Astrocyte of the cerebellum (primary cell): ENCODE data around the gene TMEFF2.
A peak's percentile ranks its signal among the peaks of the same experiment; 100 is the strongest.

Source experiments
- DNase-seq: peaks from one replicate; pipeline ENCODE4 v3.0.0-alpha.2; 2011; ENCODE audit warnings: low read depth
- H3K4me3 ChIP-seq: 2 replicates; pipeline ENCODE4 v1.5.1; 2011; ENCODE audit warnings: mild to moderate bottlenecking, low read depth, low read length, moderate library complexity
- CTCF ChIP-seq: IDR thresholded peaks from 2 replicates; pipeline ENCODE4 v1.5.1; 2012; ENCODE audit warnings: low read length, low read depth, moderate library complexity, mild to moderate bottlenecking; ENCODE audit errors: missing control alignments
- in situ Hi-C: cut with HindIII; loops from 2 replicates; pipeline ENCODE4 v1.10.0; 2017; ENCODE audit warnings: low sequenced_read_pairs

Gene TMEFF2

GRCh38 chr2:192162392-192163042, 32.2 kb downstream of the TMEFF2 start:
- in situ Hi-C loops, result loop anchor here (10.0 kb wide), 1 partner anchor 348 kb away; no protein-coding TSS in a partner anchor
- peak; percentile 64 for DNase-seq
- TF ChIP-seq CTCF, result peak; percentile 89
- no peak overlapping the region for H3K4me3 ChIP-seq

- in situ Hi-C loops, result loop anchor here (10.0 kb wide), 1 partner anchor 347 kb away; no protein-coding TSS in a partner anchor
- no peak overlapping the region for H3K4me3 ChIP-seq
- no peak for TF ChIP-seq CTCF
- no peak for DNase-seq
Measured at GRCh38 chr2:192161656-192162290, 33.0 kb downstream of the TMEFF2 start.

- in situ Hi-C loops, result loop anchor here (5.0 to 10.0 kb wide), 3 partner anchors 287 to 595 kb away; no protein-coding TSS in a partner anchor
- no peak for TF ChIP-seq CTCF
- no peak overlapping the region for H3K4me3 ChIP-seq
- no peak for DNase-seq
Measured at GRCh38 chr2:192159736-192160135, 35.0 kb downstream of the TMEFF2 start.

- TF ChIP-seq CTCF, result no peak
- DNase-seq, result no peak
- in situ Hi-C loops, result loop anchor here (5.0 to 10.0 kb wide), 2 partner anchors 287 to 594 kb away; no protein-coding TSS in a partner anchor
- no peak overlapping the region for H3K4me3 ChIP-seq
Measured at GRCh38 chr2:192159208-192159607, 35.5 kb downstream of the TMEFF2 start.

GRCh38 chr2:192157776-192158175, 37.0 kb downstream of the TMEFF2 start:
- TF ChIP-seq CTCF, result no peak
- in situ Hi-C loops, result loop anchor here (5.0 to 10.0 kb wide), 2 partner anchors 285 to 593 kb away; no protein-coding TSS in a partner anchor
- DNase-seq, result no peak
- no peak overlapping the region for H3K4me3 ChIP-seq

GRCh38 chr2:192155511-192156118, 39.1 kb downstream of the TMEFF2 start:
- no peak for DNase-seq
- no peak overlapping the region for H3K4me3 ChIP-seq
- in situ Hi-C loops, result loop anchor here (5.0 to 10.0 kb wide), 2 partner anchors 283 to 591 kb away; no protein-coding TSS in a partner anchor
- TF ChIP-seq CTCF, result no peak
